CD4-positive, alpha-beta T cell treated with Interferon gamma for 1 hour (primary cell): ENCODE data around the gene HBQ1.
"Not testable (repeated sequence)": the region's sequence is repeated elsewhere in the genome, so short reads cannot be mapped to it uniquely, and the experiment has no call there.

Experiments
- DNase-seq: peaks from one replicate; pipeline ENCODE4 v3.0.0-alpha.2; 2020

Gene HBQ1

DNA sequence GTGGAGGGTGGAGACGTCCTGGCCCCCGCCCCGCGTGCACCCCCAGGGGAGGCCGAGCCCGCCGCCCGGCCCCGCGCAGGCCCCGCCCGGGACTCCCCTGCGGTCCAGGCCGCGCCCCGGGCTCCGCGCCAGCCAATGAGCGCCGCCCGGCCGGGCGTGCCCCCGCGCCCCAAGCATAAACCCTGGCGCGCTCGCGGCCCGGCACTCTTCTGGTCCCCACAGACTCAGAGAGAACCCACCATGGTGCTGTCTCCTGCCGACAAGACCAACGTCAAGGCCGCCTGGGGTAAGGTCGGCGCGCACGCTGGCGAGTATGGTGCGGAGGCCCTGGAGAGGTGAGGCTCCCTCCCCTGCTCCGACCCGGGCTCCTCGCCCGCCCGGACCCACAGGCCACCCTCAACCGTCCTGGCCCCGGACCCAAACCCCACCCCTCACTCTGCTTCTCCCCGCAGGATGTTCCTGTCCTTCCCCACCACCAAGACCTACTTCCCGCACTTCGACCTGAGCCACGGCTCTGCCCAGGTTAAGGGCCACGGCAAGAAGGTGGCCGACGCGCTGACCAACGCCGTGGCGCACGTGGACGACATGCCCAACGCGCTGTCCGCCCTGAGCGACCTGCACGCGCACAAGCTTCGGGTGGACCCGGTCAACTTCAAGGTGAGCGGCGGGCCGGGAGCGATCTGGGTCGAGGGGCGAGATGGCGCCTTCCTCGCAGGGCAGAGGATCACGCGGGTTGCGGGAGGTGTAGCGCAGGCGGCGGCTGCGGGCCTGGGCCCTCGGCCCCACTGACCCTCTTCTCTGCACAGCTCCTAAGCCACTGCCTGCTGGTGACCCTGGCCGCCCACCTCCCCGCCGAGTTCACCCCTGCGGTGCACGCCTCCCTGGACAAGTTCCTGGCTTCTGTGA is 3.5 kb upstream of the HBQ1 start, which contains the start of gene HBA1:
TSS of gene HBA1 (plus strand) at position 204 of the 906 bp plus-strand sequence. CDS start at position 241, 37 bp downstream.
- not testable (repeated sequence) for DNase-seq

DNA sequence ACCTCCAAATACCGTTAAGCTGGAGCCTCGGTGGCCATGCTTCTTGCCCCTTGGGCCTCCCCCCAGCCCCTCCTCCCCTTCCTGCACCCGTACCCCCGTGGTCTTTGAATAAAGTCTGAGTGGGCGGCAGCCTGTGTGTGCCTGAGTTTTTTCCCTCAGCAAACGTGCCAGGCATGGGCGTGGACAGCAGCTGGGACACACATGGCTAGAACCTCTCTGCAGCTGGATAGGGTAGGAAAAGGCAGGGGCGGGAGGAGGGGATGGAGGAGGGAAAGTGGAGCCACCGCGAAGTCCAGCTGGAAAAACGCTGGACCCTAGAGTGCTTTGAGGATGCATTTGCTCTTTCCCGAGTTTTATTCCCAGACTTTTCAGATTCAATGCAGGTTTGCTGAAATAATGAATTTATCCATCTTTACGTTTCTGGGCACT is 2.9 kb upstream of the HBQ1 start:
- no peak for DNase-seq

DNA sequence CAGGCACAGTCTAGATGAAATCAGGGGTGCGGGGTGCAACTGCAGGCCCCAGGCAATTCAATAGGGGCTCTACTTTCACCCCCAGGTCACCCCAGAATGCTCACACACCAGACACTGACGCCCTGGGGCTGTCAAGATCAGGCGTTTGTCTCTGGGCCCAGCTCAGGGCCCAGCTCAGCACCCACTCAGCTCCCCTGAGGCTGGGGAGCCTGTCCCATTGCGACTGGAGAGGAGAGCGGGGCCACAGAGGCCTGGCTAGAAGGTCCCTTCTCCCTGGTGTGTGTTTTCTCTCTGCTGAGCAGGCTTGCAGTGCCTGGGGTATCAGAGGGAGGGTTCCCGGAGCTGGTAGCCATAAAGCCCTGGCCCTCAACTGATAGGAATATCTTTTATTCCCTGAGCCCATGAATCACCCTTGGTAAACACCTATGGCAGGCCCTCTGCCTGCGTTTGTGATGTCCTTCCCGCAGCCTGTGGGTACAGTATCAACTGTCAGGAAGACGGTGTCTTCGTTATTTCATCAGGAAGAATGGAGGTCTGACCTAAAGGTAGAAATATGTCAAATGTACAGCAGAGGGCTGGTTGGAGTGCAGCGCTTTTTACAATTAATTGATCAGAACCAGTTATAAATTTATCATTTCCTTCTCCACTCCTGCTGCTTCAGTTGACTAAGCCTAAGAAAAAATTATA is 2.1 kb upstream of the HBQ1 start:
- DNase-seq, result no peak

DNA sequence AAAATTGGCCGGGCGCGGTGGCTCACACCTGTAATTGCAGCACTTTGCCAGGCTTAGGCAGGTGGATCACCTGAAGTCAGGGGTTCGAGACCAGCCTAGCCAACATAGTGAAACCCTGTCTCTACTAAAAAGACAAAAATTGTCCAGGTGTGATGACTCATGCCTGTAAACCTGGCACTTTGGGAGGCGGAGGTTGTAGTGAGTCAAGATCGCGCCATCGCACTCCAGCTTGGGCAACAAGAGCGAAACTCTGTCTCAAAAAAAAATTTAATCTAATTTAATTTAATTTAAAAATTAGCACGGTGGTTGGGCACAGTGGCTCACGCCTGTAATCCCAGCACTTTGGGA is 1.6 kb upstream of the HBQ1 start:
- DNase-seq, result no peak

DNA sequence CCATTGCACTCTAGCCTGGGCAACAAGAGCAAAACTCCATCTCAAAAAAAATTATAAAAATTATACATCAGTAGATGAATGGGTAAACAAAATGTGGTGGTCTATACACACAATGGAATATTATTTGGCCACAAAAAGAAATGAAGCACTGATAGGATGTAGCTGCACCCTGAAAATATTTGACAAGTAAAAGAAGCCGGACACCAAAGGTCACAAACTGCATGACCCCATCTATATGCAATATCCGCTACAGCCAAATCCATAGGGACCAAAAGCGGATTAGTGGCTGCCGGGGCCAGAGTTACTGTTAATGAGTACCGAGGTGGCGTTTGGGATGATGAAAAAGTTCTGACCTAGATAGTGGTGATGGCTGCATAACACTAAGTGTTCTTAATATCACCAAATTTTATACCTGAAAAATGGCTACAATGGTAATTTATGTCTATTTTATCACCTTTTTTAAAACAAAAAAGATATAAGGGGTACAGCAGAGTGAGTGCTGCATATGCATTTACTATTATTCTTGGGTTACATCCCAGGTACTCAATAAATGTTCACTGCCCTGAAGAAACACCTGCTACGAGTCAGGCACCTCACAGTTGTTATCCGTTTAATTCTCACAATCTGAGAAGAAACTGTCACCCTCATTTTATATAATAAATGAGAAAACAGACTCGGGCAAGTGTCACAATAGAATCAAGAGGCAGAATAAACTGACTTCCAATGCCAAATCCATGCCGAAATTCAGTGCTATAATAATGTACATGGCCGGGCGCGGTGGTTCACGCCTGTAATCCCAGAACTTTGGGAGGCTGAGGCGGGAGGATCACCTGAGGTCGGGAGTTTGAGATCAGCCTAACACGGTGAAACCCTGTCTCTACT is 807 bp upstream of the HBQ1 start:
- DNase-seq, result no peak

DNA sequence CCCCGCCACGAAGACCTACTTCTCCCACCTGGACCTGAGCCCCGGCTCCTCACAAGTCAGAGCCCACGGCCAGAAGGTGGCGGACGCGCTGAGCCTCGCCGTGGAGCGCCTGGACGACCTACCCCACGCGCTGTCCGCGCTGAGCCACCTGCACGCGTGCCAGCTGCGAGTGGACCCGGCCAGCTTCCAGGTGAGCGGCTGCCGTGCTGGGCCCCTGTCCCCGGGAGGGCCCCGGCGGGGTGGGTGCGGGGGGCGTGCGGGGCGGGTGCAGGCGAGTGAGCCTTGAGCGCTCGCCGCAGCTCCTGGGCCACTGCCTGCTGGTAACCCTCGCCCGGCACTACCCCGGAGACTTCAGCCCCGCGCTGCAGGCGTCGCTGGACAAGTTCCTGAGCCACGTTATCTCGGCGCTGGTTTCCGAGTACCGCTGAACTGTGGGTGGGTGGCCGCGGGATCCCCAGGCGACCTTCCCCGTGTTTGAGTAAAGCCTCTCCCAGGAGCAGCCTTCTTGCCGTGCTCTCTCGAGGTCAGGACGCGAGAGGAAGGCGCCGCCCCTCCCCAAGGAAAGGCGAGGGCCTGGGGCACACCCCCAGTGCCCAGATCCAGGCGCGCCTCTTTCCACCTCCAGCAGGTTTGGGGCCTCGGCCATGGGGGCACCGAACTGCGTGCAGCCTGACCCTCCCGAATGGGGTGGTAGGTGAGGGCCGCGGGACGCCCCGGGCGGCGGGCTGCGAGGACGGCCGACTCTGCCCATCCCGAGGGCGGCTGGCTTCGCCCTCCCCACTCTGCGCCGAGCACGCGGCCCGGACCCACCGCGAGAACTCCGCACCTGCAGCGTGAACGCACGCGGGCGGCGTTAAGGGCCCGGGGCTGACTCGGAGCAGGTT is 664 bp downstream of the HBQ1 start:
- DNase-seq, result peak; percentile 75

DNA sequence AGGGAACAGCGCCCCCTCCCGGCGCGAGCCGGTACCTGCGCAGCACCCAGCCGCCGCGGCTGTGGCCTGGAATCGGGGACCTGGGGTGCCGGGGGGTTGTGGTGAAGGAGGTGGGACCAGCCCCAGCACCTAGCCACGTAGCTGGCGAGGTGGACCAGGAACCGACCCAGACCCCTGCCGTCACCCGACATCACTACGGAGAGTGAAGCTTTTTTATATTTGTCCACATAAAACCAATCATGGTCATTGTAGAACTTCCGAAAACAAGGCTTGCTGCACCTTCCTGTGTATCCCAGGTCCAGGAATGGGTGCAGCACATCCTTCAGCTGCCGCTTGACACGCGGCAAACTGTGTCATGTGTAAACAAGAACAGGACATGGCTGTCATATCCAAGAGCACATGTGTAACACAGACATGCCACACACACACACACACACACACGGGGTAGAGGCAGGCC is 1.3 kb downstream of the HBQ1 start:
- DNase-seq, result no peak

DNA sequence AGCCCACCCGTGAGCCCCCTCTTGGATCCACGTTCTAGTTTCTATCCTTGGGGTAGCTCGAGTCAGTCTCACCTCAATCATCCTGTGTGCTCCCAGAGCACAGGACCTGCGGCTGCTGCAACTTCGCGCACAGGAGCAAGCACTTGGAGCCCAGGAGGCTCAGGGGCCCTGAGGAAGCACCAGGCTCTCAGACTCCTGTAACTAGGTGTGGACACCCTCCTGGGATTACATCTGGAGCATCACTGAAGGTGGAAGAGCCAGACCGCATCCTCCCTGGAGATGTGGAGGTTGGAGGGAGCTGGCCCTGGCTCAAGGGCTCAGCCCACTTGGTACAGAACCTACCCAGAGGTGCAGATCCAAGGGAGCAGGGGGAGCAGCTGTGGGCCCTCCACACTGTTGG is 2.7 kb downstream of the HBQ1 start:
- DNase-seq, result no peak

DNA sequence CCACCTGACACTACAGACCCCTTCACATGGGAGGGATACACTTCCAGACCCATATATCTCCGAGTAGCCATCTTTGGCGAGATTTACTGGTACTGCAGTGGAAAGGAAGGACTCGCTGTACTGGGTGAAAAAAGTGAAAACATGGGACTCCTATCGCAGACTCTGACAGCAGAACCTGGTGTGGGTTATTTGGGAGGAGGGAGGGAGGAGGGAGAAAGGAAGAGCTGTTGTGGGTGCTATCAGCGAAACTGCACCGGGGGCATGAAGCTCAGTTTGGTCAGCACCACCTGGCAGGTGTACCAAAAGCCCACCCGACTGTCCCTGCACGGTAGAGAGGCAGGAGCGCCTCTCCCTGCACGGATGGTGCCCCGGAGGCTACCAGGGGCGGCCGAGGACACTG is 5.0 kb downstream of the HBQ1 start:
- no peak for DNase-seq

DNA sequence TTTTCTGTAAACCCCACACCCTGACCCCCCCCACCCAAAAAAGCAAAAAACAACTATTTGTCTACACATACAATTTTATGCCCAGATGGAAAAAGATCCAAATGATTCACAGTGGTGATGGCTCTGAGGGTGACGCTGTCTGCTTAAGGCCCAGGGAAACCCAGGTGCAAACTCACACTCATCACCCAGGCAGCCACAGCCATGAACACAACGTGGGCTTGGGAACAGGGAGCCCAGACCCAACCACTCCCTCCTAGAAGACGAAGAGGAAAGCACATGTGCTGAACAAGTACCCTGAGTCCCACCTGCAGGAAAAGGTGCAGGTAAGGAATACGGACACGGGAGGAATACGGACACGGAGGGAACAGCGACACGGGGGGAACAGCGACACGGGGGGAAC is 5.4 kb downstream of the HBQ1 start:
- DNase-seq, result no peak

DNA sequence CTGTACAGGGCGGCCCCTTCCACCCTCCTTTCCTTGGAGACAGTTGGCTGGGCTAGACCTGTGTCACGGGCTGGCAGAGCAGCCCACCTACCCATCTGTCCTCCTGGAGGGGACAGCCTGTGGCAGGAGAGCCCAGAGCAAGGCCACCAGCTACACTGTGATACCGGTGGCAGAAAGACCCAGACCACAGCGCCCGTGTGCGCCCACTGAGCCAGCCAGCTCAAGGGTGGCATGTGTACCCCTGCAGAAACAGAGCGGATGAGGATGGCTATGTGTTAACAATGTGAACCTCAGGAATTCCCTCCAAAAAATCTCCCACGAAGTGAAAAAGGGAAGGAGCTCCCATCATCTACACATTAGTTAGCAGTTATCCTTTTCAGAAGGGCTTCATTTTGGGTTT is 7.1 kb downstream of the HBQ1 start:
- no peak for DNase-seq

DNA sequence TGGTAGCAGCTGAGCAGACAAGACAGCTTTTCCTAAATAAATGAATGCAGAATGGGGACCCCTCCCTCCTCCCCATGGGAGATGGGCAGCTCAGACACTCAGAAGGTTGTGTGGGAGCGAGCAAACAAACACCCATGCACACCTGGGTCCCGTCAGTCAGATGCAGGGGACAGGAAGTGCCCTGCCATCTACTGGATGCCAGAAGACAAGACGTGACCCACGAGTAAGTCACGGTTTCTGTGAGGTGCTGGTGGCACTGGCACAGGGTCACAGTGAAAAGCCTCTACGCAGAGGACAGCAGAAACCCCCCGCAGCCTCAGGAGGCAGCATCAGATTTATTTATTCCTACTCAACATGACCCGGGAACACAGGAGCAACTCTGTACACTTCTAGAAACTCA is 8.4 kb downstream of the HBQ1 start:
- no peak for DNase-seq

DNA sequence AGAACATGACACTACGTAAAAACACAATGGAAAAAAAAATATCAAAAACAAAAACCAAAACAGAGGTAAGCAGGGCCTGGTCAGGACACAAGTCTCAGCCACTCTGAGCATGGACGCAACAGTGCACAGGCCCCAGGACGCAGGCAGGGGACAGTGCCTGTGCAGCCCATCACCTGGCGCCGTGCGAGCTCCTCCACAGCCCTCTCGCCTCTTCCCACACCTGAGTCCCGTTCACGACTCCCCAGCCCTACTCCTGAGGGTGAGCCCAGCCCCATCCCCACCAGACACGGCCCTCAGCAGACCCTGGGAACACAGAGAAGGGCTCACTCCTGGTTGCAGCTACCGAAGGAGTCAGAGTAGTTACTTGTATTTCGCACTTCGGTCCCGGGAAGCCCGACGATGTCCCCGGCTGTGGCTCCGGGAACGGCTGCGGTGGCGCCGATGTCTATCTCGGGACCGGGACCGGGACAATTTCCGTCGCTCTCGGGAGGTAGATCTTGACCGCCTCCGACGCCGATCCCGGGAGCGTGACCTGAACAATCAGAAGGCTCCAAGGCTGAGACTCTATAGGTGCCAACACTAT is 9.4 kb downstream of the HBQ1 start:
- no peak for DNase-seq

DNA sequence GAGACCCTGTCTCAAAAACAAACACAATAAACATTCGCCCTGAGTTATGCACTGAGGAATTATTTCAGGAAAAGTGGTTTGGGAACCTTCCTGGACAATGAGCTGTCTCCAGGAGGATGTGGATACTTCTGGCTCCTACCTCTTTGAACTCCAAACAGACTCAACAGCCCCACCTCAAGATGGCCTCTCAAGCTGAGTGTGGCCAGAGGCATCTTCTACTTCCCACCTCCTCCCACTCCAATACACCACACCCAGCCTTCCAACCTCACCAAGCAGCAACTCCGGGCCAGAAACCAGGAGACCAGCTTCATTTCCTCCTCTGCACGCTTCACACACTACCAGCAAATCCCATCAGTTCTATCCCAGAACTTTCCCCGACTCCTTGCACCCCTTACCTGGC is 11.6 kb downstream of the HBQ1 start:
- no peak for DNase-seq

DNA sequence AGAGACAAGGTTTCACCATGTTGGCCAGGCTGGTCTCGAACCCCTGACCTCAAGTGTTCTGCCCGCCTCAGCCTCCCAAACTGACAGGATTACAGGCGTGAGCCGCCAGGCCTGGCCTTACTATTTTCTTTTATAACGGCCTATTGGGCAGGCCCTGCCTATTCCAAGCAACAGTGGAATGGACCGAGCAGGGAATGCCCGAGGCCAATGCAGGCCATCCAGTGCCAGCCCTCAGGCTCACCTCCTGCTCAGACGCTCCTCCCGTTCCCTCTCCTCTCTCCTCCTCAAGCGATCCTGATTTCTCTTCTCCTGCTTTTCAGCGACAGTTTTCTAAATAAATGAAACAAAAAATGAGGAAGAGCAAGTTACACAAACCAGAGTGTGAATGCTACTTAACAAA is 12.4 kb downstream of the HBQ1 start:
- DNase-seq, result no peak

DNA sequence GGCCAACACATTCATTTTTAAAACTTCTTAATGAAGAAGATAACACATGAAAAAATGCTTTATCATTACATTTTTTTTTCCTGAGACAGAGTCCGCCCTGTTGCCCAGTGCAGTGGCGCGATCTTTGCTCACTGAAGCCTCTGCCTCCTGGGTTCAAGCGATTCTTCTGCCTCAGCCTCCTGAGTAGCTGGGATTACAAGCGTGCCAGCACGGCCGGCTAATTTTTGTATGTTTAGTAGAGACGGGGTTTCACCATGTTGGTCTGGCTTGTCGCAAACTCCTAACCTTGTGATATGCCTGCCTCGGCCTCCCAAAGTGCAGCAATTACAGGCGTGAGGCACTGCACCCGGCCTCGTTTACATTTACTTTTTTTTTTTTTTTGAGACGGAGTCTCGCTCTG is 13.2 kb downstream of the HBQ1 start:
- DNase-seq, result no peak

DNA sequence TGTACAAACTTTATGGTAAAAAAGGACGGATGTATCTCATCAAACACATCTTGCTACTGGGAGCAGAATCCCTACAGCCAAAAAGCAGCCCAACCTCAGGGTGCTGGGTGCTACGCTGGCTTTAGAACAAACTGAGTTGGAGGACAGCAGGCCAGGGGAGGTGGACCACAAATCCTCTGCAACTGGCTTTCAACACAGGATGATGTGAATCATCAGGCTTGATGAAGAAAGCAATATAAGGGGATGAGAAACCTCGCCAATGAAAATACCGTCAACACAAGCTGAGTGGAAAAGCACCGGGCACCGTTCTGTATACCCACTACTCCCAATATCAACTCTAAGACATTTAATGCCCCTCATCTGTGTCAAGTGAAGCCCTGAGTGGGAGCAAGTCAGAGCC is 14.3 kb downstream of the HBQ1 start:
- DNase-seq, result no peak

DNA sequence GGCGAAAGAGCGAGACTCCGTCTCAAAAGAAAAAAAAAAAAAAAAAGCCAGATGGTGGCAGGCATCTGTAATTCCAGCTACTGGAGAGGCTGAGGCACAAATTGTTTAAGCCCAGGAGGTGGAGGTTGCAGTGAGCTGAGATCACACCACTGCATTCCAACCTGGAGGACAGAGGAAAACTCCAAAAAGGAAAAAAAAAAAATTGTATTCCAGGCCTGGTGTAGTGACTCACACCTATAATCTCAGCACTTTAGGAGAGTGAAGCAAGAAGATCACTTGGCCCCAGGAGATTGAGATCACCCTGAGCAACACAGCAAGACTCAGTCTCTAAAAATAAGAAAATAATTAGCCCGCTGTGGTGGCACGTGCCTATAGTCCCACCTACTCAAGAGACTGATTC is 20.1 kb downstream of the HBQ1 start:
- DNase-seq, result no peak

DNA sequence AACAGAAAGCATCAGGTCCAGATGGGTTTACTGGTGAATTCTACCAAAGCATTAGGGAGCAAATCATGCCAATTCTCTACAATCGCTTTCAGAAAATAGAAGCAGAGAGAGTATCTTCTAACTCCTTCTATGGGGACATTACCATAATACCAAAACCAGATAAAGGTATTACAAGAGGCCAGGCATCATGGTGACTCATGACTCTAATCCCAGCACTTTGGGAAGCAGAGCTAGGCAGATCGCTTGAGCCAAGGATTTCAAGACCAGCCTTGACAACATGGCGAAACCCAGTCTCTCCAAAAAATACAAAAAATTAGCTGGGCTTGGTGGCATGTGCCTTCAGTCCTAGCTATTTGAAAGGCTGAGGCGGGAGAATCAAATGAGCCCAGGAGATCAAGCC is 23.0 kb downstream of the HBQ1 start:
- DNase-seq, result no peak

DNA sequence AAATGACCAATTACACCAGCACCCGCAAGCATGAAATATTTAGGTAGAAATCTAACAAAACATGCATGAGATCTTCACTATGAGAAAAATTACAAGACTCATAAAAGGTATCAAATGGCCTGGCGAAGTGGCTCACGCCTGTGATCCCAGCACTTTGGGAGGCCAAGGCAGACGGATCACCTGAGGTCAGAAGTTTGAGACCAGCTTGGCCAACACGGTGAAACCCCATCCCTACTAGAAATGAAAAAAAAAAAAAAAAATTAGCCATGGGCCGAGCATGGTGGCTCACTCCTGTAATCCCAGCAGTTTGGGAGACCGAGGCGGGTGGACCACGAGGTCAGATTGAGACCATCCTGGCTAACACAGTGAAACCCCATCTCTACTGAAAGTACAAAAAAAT is 23.8 kb downstream of the HBQ1 start:
- not testable (repeated sequence) for DNase-seq

DNA sequence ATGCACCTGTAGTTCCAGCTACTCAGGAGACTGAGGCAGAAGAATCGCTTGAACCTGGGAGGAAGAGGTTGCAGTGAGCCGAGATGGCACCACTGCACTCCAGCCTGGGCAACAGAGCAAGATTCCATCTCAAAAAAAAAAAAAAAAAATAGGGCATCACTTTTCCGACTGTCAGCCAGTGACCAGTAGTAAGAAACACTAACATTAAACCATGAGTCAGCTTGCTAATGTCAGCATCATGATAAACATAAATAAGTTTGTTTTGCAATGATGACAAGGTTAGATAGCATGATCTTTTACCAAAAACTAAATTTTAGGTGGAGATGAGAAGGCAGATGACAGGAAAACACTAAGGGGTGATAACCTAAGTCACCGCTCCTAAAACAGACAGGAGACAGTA is 29.1 kb downstream of the HBQ1 start:
- DNase-seq, result not testable (repeated sequence)
